Osteoblast (primary cell): ENCODE data around the gene RABGAP1. TPM values are rescaled to one million over a fixed set of nuclear protein-coding genes. Genes with fewer than 3 reads are reported as not detected.
A peak's percentile ranks its signal among the peaks of the same experiment; 100 is the strongest.

Experiments used
- DNase-seq: peaks from one replicate; pipeline ENCODE4 v3.0.0; 2011; ENCODE audit warnings: low spot score, mixed read lengths; ENCODE audit not compliant: insufficient read length; ENCODE audit errors: missing footprints
- H2AFZ ChIP-seq: 2 replicates; pipeline ENCODE4 v1.6.0; 2011; ENCODE audit warnings: mild to moderate bottlenecking, low read length
- H3K27ac ChIP-seq: 2 replicates; pipeline ENCODE4 v1.5.1; 2011; ENCODE audit warnings: mild to moderate bottlenecking, low read depth, low read length, moderate library complexity
- H3K27me3 ChIP-seq: 2 replicates; pipeline ENCODE4 v1.6.0; 2012; ENCODE audit warnings: mild to moderate bottlenecking, control low read depth, inconsistent platforms, low read length, moderate library complexity; ENCODE audit not compliant: insufficient read depth
- H3K36me3 ChIP-seq: 2 replicates; pipeline ENCODE4 v1.5.1; 2011; ENCODE audit warnings: mild to moderate bottlenecking, low read length, control low read depth, moderate library complexity; ENCODE audit not compliant: insufficient read depth
- H3K4me1 ChIP-seq: 2 replicates; pipeline ENCODE4 v1.5.1; 2011; ENCODE audit warnings: mild to moderate bottlenecking, low read length, control low read depth, moderate library complexity; ENCODE audit not compliant: insufficient read depth
- H3K4me2 ChIP-seq: 2 replicates; pipeline ENCODE4 v1.6.0; 2011; ENCODE audit warnings: mild to moderate bottlenecking, low read length; ENCODE audit not compliant: insufficient read depth
- H3K4me3 ChIP-seq: fragments of 200-600 bp; sonication (generic); 3 replicates; pipeline ENCODE4 v1.5.1; 2012; ENCODE audit warnings: mild to moderate bottlenecking, low read length, inconsistent platforms; ENCODE audit not compliant: insufficient read depth
- H3K79me2 ChIP-seq: 2 replicates; pipeline ENCODE4 v1.6.0; 2012; ENCODE audit warnings: mild to moderate bottlenecking, low read length, control low read depth, inconsistent platforms; ENCODE audit not compliant: insufficient read depth
- H3K9me3 ChIP-seq: 2 replicates; pipeline ENCODE4 v1.5.1; 2011; ENCODE audit warnings: low read depth, low read length, control low read depth
- H4K20me1 ChIP-seq: 2 replicates; pipeline ENCODE4 v1.6.0; 2012; ENCODE audit warnings: mild to moderate bottlenecking, low read length, control low read depth; ENCODE audit not compliant: insufficient read depth
- total RNA-seq: library from RNA; depleted of rRNA; stranded (reverse); fragments of >200 nt; gene quantifications from 2 replicates; pipeline ENCODE4 v1.2.3, GENCODE V29; 2012
- TF ChIP-seq, protein P1 (sequence below): IDR thresholded peaks from 2 replicates; pipeline ENCODE4 v1.5.1; 2011; ENCODE audit warnings: mild to moderate bottlenecking, low read depth, low read length, moderate library complexity; ENCODE audit errors: extremely low read depth

The RABGAP1 gene
- total RNA-seq, 1 donor: 49.2 TPM

DNA sequence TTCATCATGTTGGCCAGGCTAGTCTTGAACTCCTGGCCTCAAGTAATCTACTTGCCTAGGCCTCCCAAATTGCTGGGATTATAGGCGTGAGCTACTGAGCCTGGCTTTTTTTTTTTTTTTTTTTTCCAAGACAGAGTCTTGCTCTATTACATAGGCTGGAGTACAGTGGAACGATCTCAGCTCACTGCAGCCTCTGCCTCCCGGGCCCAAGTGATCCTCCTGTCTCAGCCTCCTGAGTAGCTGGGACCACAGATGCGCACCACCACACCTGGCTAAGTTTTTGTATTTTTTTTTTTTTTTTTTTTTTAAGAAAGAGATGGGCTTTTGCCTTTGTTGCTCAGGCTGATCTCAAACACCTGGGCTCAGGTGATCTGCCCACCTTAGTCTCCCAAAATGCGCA lies 66.4 kb downstream of the RABGAP1 start:
- H3K79me2 ChIP-seq: no peaks in the 10 kb centered on the region
- peaks cover 5% of the 10 kb centered on the region for H3K36me3 ChIP-seq
- TF ChIP-seq, protein P1, sequence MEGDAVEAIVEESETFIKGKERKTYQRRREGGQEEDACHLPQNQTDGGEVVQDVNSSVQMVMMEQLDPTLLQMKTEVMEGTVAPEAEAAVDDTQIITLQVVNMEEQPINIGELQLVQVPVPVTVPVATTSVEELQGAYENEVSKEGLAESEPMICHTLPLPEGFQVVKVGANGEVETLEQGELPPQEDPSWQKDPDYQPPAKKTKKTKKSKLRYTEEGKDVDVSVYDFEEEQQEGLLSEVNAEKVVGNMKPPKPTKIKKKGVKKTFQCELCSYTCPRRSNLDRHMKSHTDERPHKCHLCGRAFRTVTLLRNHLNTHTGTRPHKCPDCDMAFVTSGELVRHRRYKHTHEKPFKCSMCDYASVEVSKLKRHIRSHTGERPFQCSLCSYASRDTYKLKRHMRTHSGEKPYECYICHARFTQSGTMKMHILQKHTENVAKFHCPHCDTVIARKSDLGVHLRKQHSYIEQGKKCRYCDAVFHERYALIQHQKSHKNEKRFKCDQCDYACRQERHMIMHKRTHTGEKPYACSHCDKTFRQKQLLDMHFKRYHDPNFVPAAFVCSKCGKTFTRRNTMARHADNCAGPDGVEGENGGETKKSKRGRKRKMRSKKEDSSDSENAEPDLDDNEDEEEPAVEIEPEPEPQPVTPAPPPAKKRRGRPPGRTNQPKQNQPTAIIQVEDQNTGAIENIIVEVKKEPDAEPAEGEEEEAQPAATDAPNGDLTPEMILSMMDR: no peak
- no peak overlapping the region for H2AFZ ChIP-seq
- H3K9me3 ChIP-seq: no peaks in the 10 kb centered on the region
- no peak for DNase-seq
- no peak overlapping the region for H3K27ac ChIP-seq
- H3K4me3 ChIP-seq: no peak overlapping the region
- peaks cover 24% of the 10 kb centered on the region for H3K4me1 ChIP-seq
- no peaks in the 10 kb centered on the region for H3K27me3 ChIP-seq
- H3K4me2 ChIP-seq: no peak overlapping the region
- H4K20me1 ChIP-seq: no peaks in the 10 kb centered on the region

DNA sequence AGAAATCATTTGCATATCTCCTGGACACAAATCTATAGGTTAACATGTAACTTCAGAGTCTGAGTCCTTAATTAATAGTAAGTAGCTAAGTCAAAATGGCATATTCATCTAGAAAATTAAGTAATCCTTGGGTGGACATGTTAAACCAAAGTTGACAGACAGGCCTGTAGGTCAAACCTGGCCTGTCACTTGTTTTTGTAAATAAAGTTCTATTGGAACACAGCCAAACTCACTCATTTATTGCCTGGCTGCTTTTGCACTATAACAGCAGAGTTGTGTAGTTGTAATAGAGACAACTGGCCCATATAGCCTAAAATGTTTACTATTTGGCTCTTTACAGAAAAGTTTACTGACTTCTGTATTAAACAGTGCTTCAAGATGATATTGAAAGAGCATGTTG lies 68.1 kb downstream of the RABGAP1 start:
- H3K36me3 ChIP-seq: peaks cover 5% of the 10 kb centered on the region
- H3K79me2 ChIP-seq: no peaks in the 10 kb centered on the region
- H3K4me2 ChIP-seq: no peak overlapping the region
- H2AFZ ChIP-seq: no peak overlapping the region
- H3K4me1 ChIP-seq: peaks cover 17% of the 10 kb centered on the region
- H3K4me3 ChIP-seq: no peak overlapping the region
- H3K27me3 ChIP-seq: no peaks in the 10 kb centered on the region
- H3K9me3 ChIP-seq: no peaks in the 10 kb centered on the region
- no peaks in the 10 kb centered on the region for H4K20me1 ChIP-seq
- no peak overlapping the region for H3K27ac ChIP-seq
- DNase-seq: no peak
- TF ChIP-seq, protein P1: no peak

DNA sequence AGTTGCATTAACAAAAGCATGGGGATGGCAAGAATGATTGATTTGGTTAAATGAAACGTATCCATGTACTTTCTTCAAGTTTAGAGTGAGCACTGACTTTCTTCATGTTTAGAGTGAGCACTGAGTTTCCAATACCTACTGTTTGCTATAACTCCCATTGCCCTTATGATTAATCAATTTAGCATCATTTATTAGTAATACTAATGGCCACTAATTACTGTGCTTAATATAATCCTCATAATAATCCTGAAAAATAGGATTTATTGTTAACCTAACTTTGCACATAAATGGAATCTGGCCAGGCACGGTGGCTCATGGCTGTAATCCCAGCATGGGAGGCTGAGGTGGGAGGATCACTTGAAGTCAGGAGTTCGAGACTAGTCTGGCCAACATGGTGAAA lies 70.6 kb downstream of the RABGAP1 start:
- peak overlapping the region; percentile 35 for H3K27ac ChIP-seq
- no peak overlapping the region for H2AFZ ChIP-seq
- H4K20me1 ChIP-seq: no peaks in the 10 kb centered on the region
- H3K36me3 ChIP-seq: peaks cover 7% of the 10 kb centered on the region
- DNase-seq: no peak
- TF ChIP-seq, protein P1: no peak
- peaks cover 13% of the 10 kb centered on the region for H3K4me1 ChIP-seq
- H3K4me3 ChIP-seq: no peak overlapping the region
- H3K79me2 ChIP-seq: no peaks in the 10 kb centered on the region
- no peaks in the 10 kb centered on the region for H3K27me3 ChIP-seq
- no peak overlapping the region for H3K4me2 ChIP-seq
- H3K9me3 ChIP-seq: no peaks in the 10 kb centered on the region

DNA sequence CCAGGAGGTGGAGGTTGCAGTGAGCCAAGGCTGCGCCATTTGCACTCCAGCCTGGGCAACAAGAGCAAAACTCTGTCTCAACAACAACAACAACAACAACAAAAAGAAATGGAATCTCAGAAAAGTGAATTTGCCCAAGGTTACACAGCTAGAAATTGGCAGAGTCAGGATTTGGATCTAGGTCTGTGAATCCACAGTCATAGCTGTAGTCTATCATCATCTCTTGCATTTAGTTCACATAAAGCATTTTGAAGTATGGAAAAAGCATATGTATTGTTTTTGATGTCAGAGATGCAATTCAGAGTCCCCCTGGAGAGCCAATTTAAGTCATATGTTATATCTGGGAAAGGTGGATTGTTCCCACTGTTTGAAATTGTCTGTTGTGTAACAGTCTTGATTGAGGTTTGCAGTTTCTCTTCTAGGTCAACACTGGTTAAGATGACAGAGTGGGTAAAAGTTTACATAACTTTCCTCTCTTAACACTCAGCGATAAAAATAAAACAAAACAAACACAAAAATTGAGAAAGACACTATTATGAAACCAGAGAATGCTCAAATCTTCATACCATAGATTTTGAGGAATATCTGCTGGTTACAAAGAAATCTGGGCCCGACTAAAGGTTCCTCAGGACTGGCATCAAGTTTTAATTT lies 71.2 kb downstream of the RABGAP1 start:
- Histone ChIP-seq H3K36me3 (peaks cover 13% of the 10 kb centered on the region), H3K4me1 (peaks cover 13% of the 10 kb centered on the region), H3K79me2 (no peaks in the 10 kb centered on the region), H3K27me3 (no peaks in the 10 kb centered on the region), H4K20me1 (no peaks in the 10 kb centered on the region), H3K4me3 (no peak overlapping the region), H3K27ac (peak overlapping the region; percentile 35), H3K4me2 (peak overlapping the region; percentile 14), H2AFZ (no peak overlapping the region), H3K9me3 (no peaks in the 10 kb centered on the region)
- TF ChIP-seq, protein P1: no peak
- no peak for DNase-seq
